GM21447 (cell line): ENCODE measurements around the gene TMEM45B.
"Not testable (repeated sequence)": the region's sequence is repeated elsewhere in the genome, so short reads cannot be mapped to it uniquely, and the experiment has no call there.

ENCODE experiments used
- ATAC-seq: cut with Tn5 transposase; IDR thresholded peaks from one replicate; pipeline ENCODE4 v1.9.1; 2021; ENCODE audit not compliant: unreplicated experiment

TMEM45B gene

GRCh38 chr11:129804012-129804411 lies 11.6 kb upstream of the TMEM45B start:
- ATAC-seq = no peak

GRCh38 chr11:129808241-129808640 lies 7.4 kb upstream of the TMEM45B start:
- not testable (repeated sequence) for ATAC-seq

- no peak for ATAC-seq
Measured at GRCh38 chr11:129813231-129813791, 2.3 kb upstream of the TMEM45B start.

GRCh38 chr11:129814244-129815014 lies 1.2 kb upstream of the TMEM45B start:
- no peak for ATAC-seq

- no peak for ATAC-seq
Measured at GRCh38 chr11:129817534-129818051, 1.9 kb downstream of the TMEM45B start.

GRCh38 chr11:129818236-129818635 lies 2.6 kb downstream of the TMEM45B start:
- ATAC-seq = not testable (repeated sequence)

GRCh38 chr11:129819237-129819636 lies 3.6 kb downstream of the TMEM45B start:
- ATAC-seq = no peak

GRCh38 chr11:129820228-129820627 lies 4.6 kb downstream of the TMEM45B start:
- ATAC-seq = not testable (repeated sequence)

GRCh38 chr11:129823281-129823680 lies 7.6 kb downstream of the TMEM45B start:
- ATAC-seq = not testable (repeated sequence)

GRCh38 chr11:129823799-129824198 lies 8.2 kb downstream of the TMEM45B start:
- not testable (repeated sequence) for ATAC-seq

- ATAC-seq = no peak
Measured at GRCh38 chr11:129825380-129825779, 9.7 kb downstream of the TMEM45B start.

- ATAC-seq = no peak
Measured at GRCh38 chr11:129828301-129828836, 12.7 kb downstream of the TMEM45B start.

GRCh38 chr11:129829497-129829896 lies 13.8 kb downstream of the TMEM45B start:
- ATAC-seq = not testable (repeated sequence)

- ATAC-seq = not testable (repeated sequence)
Measured at GRCh38 chr11:129831227-129831626, 15.6 kb downstream of the TMEM45B start.

- ATAC-seq = not testable (repeated sequence)
Measured at GRCh38 chr11:129833260-129833659, 17.6 kb downstream of the TMEM45B start.

GRCh38 chr11:129836423-129836891 lies 20.8 kb downstream of the TMEM45B start:
- ATAC-seq = not testable (repeated sequence)

- ATAC-seq = no peak
Measured at GRCh38 chr11:129836979-129837378, 21.3 kb downstream of the TMEM45B start.

- ATAC-seq = no peak
Measured at GRCh38 chr11:129840236-129840635, 24.6 kb downstream of the TMEM45B start.

- no peak for ATAC-seq
Measured at GRCh38 chr11:129842138-129842537, 26.5 kb downstream of the TMEM45B start.

GRCh38 chr11:129846508-129847335 lies 31.1 kb downstream of the TMEM45B start:
- ATAC-seq = no peak

GRCh38 chr11:129847361-129847760 lies 31.7 kb downstream of the TMEM45B start:
- not testable (repeated sequence) for ATAC-seq
